GM12892 (cell line): Measurements from ENCODE around the gene MRM2.

ENCODE experiments used
- POLR2A ChIP-seq: IDR thresholded peaks from 2 replicates; pipeline ENCODE4 v1.6.1; 2011; ENCODE audit warnings: low read depth, low read length, control low read depth
- TAF1 ChIP-seq: IDR thresholded peaks from 2 replicates; pipeline ENCODE4 v1.6.1; 2011; ENCODE audit warnings: low read depth, mild to moderate bottlenecking, control low read depth, low read length, borderline replicate concordance

DNA sequence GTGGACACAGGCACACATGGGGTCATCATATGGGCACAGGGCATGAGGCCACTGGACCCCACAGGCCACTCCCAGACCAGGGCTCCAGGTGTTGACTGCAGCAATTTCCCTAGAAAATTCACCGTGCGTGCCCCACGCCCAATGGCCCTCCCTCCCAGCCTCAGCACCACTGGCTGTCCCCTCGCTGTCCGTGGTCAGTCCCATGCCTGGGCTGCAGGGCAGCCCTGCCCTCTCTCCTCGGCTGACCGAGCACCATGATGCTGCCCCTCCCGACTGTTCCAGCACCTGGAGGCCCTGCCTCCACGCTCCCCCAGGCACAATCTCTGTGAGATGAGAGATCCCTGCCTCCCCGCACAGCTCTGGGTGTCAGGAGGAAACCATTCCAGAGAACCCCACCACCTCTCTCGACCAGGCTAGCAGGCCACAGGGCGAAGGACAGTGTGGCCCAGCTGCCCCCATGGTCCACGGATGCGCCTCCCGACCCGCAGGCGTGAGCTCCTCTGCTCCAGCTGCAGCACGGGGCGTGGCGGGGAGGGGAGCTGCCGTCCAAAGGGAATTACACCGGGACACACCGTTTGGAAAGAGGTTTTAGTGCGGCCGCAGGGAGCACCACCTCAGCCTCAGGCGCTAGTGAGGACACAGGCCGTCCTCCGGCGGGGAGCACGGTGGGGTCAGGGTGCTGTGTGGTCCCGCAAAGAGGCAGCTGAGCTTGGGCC is 12.6 kb upstream of the MRM2 start:
- TF ChIP-seq POLR2A, result no peak
- TF ChIP-seq TAF1, result no peak
